K562 (cell line): ENCODE measurements around the gene MOG. TPM values are rescaled to one million over a fixed set of nuclear protein-coding genes. Genes with fewer than 3 reads are reported as not detected.

Experiments used
- ATAC-seq: fragments of 200-7000 bp; cut with Tn5 transposase; 3 replicates; pipeline ENCODE4 v1.9.1; 2020; ENCODE audit warnings: moderate library complexity
- BruUV-seq: library from RNA; stranded (reverse); fragments of 400-500 nt; replicated peaks from 2 replicates; lab custom pipeline; 2021; lab: Mats Ljungman, UMichigan
- CTCF ChIA-PET: fragments of 300-600 bp; formaldehyde crosslinking; extraction: SDS; loops from one replicate; lab custom pipeline; 2021; ENCODE audit warnings: low intra/inter-chr PET ratio; lab: Yijun Ruan, JAX
- POLR2A ChIA-PET: fragments of 300-600, 350-650 bp; sonication (Branson Sonifier 250); formaldehyde crosslinking; extraction: SDS; loops from one replicate; lab custom pipeline; 2021; ENCODE audit warnings: antibody characterized with exemption, inconsistent platforms; lab: Yijun Ruan, JAX
- DNase-seq, 4 experiments: peaks; one replicate each; pipeline versions ENCODE4 v3.0.0 to v3.0.0-alpha.2; 2011 to 2018; ENCODE audit warnings: low spot score in 3 of 4, mixed read lengths in 3 of 4; ENCODE audit errors: extremely low read depth in 1 of 4
- FAIRE-seq: peaks from 2 replicates; lab custom pipeline; 2011; peaks lifted over from hg19 to GRCh38; lab: Jason Lieb, UNC
- H2AFZ ChIP-seq: 2 replicates; pipeline ENCODE4 v1.6.0; 2011; ENCODE audit warnings: low read depth, low read length, control low read depth, inconsistent platforms
- H3K27ac ChIP-seq: fragments of 200-600 bp; 3 replicates; pipeline ENCODE4 v1.8.0; 2011; ENCODE audit warnings: low read depth, mild to moderate bottlenecking, control low read depth, inconsistent platforms, low read length, moderate library complexity, mixed read lengths; ENCODE audit errors: extremely low read depth
- H3K27me3 ChIP-seq, 2 experiments: fragments of 300-600 bp in 1 of 2; 2 replicates in 1 of 2; 3 replicates in 1 of 2; pipeline versions ENCODE4 v1.6.0 to v1.8.0; 2011; ENCODE audit warnings: inconsistent platforms in 2 of 2, low read length in 2 of 2, mild to moderate bottlenecking in 1 of 2, mixed read lengths in 1 of 2, moderate library complexity in 1 of 2; ENCODE audit not compliant: control insufficient read depth in 2 of 2, insufficient read depth in 2 of 2
- H3K36me3 ChIP-seq: fragments of 300-600 bp; 3 replicates; pipeline ENCODE4 v1.8.0; 2011; ENCODE audit warnings: mild to moderate bottlenecking, low read length, inconsistent platforms; ENCODE audit not compliant: control insufficient read depth, insufficient read depth
- H3K4me1 ChIP-seq, 2 experiments: fragments of 200-600 bp in 1 of 2; replicated peaks in 1 of 2; 2 replicates in 1 of 2; 3 replicates in 1 of 2; pipeline versions ENCODE4 v1.5.1 to v1.8.0; 2011; ENCODE audit warnings: inconsistent platforms in 2 of 2, low read length in 2 of 2, mild to moderate bottlenecking in 1 of 2, mixed read lengths in 1 of 2, moderate library complexity in 1 of 2; ENCODE audit not compliant: control insufficient read depth in 2 of 2, insufficient read depth in 2 of 2
- H3K4me2 ChIP-seq: 2 replicates; pipeline ENCODE4 v1.6.1; 2011; ENCODE audit warnings: low read length, control low read depth, inconsistent platforms, mixed read lengths; ENCODE audit not compliant: insufficient read depth
- H3K4me3 ChIP-seq: fragments of 200-600 bp; sonication (generic), shearing (Covaris generic); 2 replicates; pipeline ENCODE4 v1.5.1; 2016; ENCODE audit warnings: control low read depth, inconsistent platforms
- H3K79me2 ChIP-seq: fragments of 200-600 bp; 3 replicates; pipeline ENCODE4 v1.8.0; 2011; ENCODE audit warnings: low read length, inconsistent platforms; ENCODE audit not compliant: control insufficient read depth, insufficient read depth
- H3K9ac ChIP-seq, 2 experiments: 2 replicates each; pipeline versions ENCODE4 v1.6.0 to v1.6.1; 2011; ENCODE audit warnings: low read depth in 2 of 2, low read length in 2 of 2, control low read depth in 1 of 2, inconsistent platforms in 1 of 2, mild to moderate bottlenecking in 1 of 2, mixed read lengths in 1 of 2; ENCODE audit not compliant: insufficient read depth in 1 of 2
- H3K9me1 ChIP-seq: one replicate; pipeline ENCODE4 v1.6.0; 2011; ENCODE audit warnings: inconsistent platforms, mild to moderate bottlenecking, low read length, moderate library complexity; ENCODE audit not compliant: control insufficient read depth, insufficient read depth
- H3K9me3 ChIP-seq: replicated peaks from 2 replicates; pipeline ENCODE4 v1.5.1; 2011; ENCODE audit warnings: low read depth, low read length, inconsistent platforms; ENCODE audit not compliant: control insufficient read depth, insufficient read depth
- H4K20me1 ChIP-seq: replicated peaks from 2 replicates; pipeline ENCODE4 v1.6.1; 2011; ENCODE audit warnings: low read length, inconsistent platforms, mixed read lengths; ENCODE audit not compliant: control insufficient read depth, insufficient read depth
- CCAR2 ChIP-seq: fragments of 200-400 bp; formaldehyde crosslinking; IDR thresholded peaks from 2 replicates; pipeline ENCODE4 v1.6.1; 2017; ENCODE audit warnings: mild to moderate bottlenecking, low read depth, low read length
- KLF1 ChIP-seq: fragments of 450-650 bp; IDR thresholded peaks from 2 replicates; pipeline ENCODE4 v1.6.1; 2016; ENCODE audit warnings: missing genetic modification characterization, missing compliant biosample characterization
- POLR3A ChIP-seq: IDR thresholded peaks from 2 replicates; pipeline ENCODE4 v1.6.1; 2011; ENCODE audit warnings: borderline replicate concordance, mild to moderate bottlenecking, moderate library complexity; ENCODE audit not compliant: insufficient read length, insufficient read depth; ENCODE audit errors: extremely low read depth
- RNF2 ChIP-seq: sonication (generic); IDR thresholded peaks from 2 replicates; pipeline ENCODE4 v1.6.1; 2016
- SMARCE1 ChIP-seq: fragments of 450-650 bp; IDR thresholded peaks from 2 replicates; pipeline ENCODE4 v1.7.1; 2016; ENCODE audit warnings: mild to moderate bottlenecking
- ZNF589 ChIP-seq: fragments of 200-800 bp; sonication (Bioruptor generic); IDR thresholded peaks from 2 replicates; pipeline ENCODE4 v1.6.1; 2016; ENCODE audit warnings: low read depth, missing genetic modification characterization, missing compliant biosample characterization
- WGBS: fragments of 100-300 bp; shearing (Covaris generic); methylation state at CpG from one replicate; pipeline ENCODE4 v1.1.6; 2016; ENCODE audit warnings: low coverage, mixed read lengths; ENCODE audit not compliant: insufficient coverage; ENCODE audit errors: missing lambda C conversion rate; 5-methylcytosine and 5-hydroxymethylcytosine counted together
- in situ Hi-C: fragments of 300-500 bp; cut with MboI; formaldehyde crosslinking; loops from 4 replicates; pipeline ENCODE4 v1.15.0; 2018; ENCODE audit warnings: inconsistent platforms, mixed read lengths
- intact Hi-C: fragments of 100-400 bp; cut with micrococcal nuclease; formaldehyde crosslinking; loops from 2 replicates; pipeline ENCODE4 v1.14.2; 2022
- polyA plus RNA-seq, 8 experiments: library from polyadenylated mRNA; depleted of rRNA in 4 of 8; stranded (reverse) in 5 of 8; unstranded in 3 of 8; fragments of >200 nt; fragmentation: Nextera tagmentation in 2 of 8; fragmentation: Illumina TruSeq in 1 of 8; extraction: Ambion mirVana in 2 of 8; extraction: Trizol in 1 of 8; gene quantifications; 2 replicates each; pipeline versions ENCODE4 v1.2.1 to v1.2.3, GENCODE V29; 2011 to 2014; ENCODE audit warnings: inconsistent platforms in 1 of 8, missing spikeins in 1 of 8
- total RNA-seq, 7 experiments: library from RNA; depleted of rRNA in 6 of 7; stranded (reverse); fragments of >200 nt in 6 of 7; fragmentation: Illumina TruSeq in 2 of 7; extraction: Trizol in 2 of 7; gene quantifications; 2 replicates each; pipeline versions ENCODE4 v1.2.1 to v1.2.3, GENCODE V29; 2011 to 2021; ENCODE audit warnings: low replicate concordance in 1 of 7

The MOG gene
- total and polyA plus RNA-seq, 9 of the 15 experiments (the other 6 are each of a cell fraction or from before 2014, with no cell fraction given), result not detected

- TF ChIP-seq ZNF589 (CRISPR knock-in tag), result no peak
- TF ChIP-seq KLF1 (tag), result no peak
- no peak for TF ChIP-seq POLR3A
- no peak for TF ChIP-seq CCAR2
- no peak for TF ChIP-seq SMARCE1
Measured at GRCh38 chr6:29708432-29709179, 51.7 kb downstream of the MOG start (continued).

- in situ Hi-C loops (no loop called here), intact Hi-C loops (loop anchor here (5.0 kb wide), 1 partner anchor 303 kb away; no protein-coding TSS in a partner anchor)
- no peaks in the 10 kb centered on the region for H3K9me1 ChIP-seq
- peaks cover 6 to 34% of the 10 kb centered on the region in 2 experiments; a peak in 3 of 5 replicates for H3K27me3 ChIP-seq
- no peak overlapping the region for H2AFZ ChIP-seq
- no peak for TF ChIP-seq RNF2
- H3K4me2 ChIP-seq, result no peak overlapping the region
- FAIRE-seq, result no peak
- H3K9me3 ChIP-seq, result no peaks in the 10 kb centered on the region
- H4K20me1 ChIP-seq, result no peaks in the 10 kb centered on the region
- H3K27ac ChIP-seq, result no peak overlapping the region
- ChIA-PET POLR2A (no interaction called here), CTCF (no interaction called here)
- no peaks in the 10 kb centered on the region for H3K4me1 ChIP-seq
- H3K9ac ChIP-seq, result no peak overlapping the region
- no TSS peak for BruUV-seq
- no peak for DNase-seq
- 3% methylated on average over 4 of the region's 4 CpGs for WGBS
- H3K79me2 ChIP-seq, result no peaks in the 10 kb centered on the region
- no peaks in the 10 kb centered on the region for H3K36me3 ChIP-seq
- H3K4me3 ChIP-seq, result no peak overlapping the region
- no peak for ATAC-seq
Measured at GRCh38 chr6:29709188-29709587, 52.3 kb downstream of the MOG start.
